GM18873 (cell line): ENCODE results near the gene CD9.

Experiments
- ATAC-seq: cut with Tn5 transposase; IDR thresholded peaks from one replicate; pipeline ENCODE4 v1.9.1; 2021; ENCODE audit warnings: mild to moderate bottlenecking, moderate library complexity, moderate number of reproducible peaks; ENCODE audit not compliant: unreplicated experiment, low FRiP score

CD9 gene

GRCh38 chr12:6234906-6235305 is 34.7 kb downstream of the CD9 start:
- no peak for ATAC-seq

GRCh38 chr12:6235499-6235898 is 35.3 kb downstream of the CD9 start:
- no peak for ATAC-seq

- no peak for ATAC-seq
Observed at GRCh38 chr12:6235906-6236640, 35.9 kb downstream of the CD9 start.

DNA sequence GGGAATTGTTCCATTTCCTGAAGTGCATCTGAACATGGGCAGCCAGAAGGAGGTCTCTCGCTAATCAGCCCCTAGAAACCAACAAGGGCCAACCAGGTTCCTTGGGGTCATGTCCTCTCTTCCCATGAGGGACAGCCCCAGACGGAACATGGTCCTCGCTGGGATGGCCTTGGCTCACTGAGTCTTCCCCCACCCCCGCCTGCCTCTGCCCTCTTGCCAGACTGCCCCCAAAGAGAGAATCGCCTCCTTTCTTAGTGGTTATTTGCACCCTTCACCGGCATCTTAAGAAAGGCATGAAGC is 36.4 kb downstream of the CD9 start:
- ATAC-seq: no peak

DNA sequence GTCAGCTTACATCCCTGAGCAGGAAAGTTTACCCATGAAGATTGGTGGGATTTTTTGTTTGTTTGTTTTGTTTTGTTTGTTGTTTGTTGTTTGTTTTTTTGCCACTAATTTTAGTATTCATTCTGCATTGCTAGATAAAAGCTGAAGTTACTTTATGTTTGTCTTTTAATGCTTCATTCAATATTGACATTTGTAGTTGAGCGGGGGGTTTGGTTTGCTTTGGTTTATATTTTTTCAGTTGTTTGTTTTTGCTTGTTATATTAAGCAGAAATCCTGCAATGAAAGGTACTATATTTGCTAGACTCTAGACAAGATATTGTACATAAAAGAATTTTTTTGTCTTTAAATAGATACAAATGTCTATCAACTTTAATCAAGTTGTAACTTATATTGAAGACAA is 37.6 kb downstream of the CD9 start:
- ATAC-seq: no peak

- ATAC-seq: no peak
Observed at GRCh38 chr12:6238875-6239274, 38.7 kb downstream of the CD9 start.

DNA sequence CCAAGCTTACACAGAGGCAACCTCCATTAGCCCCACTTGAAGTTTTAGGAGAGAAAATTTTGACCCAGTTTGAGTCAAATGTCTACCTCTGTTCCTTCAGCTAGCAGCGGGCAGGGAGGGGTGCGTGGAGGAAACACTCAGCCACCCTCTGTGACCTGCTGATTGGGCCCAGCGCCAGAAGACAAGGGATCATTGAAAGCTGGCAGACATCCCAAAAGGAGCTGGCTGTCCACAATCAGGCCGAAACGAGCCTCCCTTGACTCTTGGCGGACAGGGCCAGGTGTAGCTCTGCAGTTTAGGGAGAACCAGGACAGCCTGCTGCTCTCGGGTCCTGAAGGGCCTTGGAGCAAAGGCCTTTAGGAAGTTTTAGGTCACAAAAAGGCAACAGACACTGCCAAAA is 41.3 kb downstream of the CD9 start:
- ATAC-seq: no peak

- ATAC-seq: no peak
Observed at GRCh38 chr12:6249580-6249979, 49.4 kb downstream of the CD9 start.

- ATAC-seq: no peak
Observed at GRCh38 chr12:6250343-6250742, 50.1 kb downstream of the CD9 start.

- no peak for ATAC-seq
Observed at GRCh38 chr12:6253278-6253677, 53.1 kb downstream of the CD9 start.

GRCh38 chr12:6254491-6254890 is 54.3 kb downstream of the CD9 start:
- no peak for ATAC-seq

DNA sequence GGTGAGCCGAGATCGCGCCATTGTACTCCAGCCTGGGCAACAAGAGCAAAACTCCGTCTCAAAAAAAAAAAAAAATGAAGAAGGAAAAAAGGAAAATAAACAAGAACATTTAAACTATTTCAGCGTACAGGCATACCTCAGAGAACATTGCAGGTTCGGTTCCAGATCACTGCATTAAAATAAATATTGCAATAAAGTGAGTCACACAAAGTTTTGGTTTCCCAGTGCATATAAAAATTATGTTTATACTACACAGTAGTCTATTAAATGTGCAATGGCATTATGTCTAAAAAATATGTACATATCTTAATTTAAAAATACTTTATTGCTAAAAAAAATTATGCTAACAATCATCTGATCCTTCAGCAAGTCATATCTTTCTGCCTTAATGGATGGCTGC is 56.8 kb downstream of the CD9 start:
- ATAC-seq: no peak

DNA sequence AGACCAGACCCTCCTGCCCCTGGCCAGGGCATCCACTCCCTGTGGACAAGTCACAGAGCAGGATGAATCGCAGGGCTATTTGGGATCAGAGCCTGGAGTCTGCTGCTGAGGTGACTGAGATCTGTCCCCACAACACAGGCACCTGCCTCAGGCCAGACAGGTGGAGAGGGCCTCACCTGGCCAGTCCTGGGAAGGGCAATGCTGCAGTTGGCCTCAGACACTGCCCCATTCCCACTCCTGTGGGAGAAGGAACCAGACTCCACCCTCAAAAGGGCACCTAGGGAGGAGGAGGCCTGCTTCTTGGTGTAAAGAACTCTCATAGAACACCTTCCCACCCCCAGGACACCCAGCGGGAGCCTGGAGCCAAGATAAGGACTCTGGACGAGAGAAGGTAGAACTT is 62.0 kb downstream of the CD9 start:
- ATAC-seq: no peak

DNA sequence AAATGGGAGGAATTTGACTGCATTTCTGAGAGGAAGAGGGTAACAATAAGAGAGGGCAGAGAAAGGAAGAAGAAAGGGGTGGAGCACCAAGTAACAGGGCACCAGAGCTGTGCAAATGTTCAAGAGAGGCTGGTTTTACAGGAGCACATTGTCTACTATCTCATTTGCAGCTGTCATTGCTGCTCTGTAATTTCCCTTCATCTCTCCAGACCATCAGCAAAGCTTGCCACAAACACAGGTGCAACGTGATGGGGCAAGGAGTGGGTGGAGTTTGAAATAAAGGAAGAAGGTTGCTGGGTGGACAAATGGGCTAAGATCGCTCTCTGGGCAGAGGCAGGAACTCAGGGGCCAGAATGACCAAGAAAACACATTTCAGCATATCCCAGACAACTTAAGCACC is 62.4 kb downstream of the CD9 start:
- ATAC-seq: no peak

- no peak for ATAC-seq
Observed at GRCh38 chr12:6263931-6264330, 63.7 kb downstream of the CD9 start.

GRCh38 chr12:6264402-6265037 is 64.3 kb downstream of the CD9 start:
- ATAC-seq: no peak

- no peak for ATAC-seq
Observed at GRCh38 chr12:6265038-6265405, 64.8 kb downstream of the CD9 start.

GRCh38 chr12:6266541-6266966 is 66.4 kb downstream of the CD9 start:
- no peak for ATAC-seq

DNA sequence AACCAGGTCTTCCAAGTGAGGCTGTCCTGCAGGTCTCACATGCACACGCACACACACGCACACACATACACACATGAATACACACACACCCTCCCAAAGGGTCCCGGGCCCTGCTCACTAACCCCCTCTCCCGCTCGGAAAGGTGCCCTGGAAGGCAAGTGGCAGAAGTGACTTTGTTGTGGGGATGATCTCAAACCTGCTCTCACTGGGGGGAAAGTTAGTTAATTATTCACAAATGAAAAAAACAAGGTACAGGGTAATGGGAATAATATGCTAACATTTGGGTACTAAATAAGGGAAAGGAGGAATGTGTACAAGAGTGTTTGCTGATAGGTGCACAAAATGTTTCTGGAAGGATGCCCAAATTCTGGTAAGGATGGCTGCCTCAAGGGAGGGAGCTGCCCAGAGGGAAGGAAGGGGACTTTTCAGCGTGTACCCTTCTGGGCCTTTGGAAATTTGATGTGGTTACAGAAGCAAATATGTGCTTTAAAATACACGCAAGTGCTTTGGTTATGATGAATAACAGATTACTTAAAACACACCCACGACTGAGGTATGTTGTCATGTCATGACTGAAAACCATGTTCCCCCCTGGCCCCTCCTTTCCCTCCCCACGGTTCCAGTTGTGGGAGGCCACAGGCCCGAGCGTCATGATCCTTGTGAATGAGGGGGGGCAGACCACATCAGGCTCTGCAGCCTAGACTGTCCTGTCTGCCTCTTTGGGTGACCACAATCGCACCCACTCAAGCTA is 66.9 kb downstream of the CD9 start:
- ATAC-seq: no peak

DNA sequence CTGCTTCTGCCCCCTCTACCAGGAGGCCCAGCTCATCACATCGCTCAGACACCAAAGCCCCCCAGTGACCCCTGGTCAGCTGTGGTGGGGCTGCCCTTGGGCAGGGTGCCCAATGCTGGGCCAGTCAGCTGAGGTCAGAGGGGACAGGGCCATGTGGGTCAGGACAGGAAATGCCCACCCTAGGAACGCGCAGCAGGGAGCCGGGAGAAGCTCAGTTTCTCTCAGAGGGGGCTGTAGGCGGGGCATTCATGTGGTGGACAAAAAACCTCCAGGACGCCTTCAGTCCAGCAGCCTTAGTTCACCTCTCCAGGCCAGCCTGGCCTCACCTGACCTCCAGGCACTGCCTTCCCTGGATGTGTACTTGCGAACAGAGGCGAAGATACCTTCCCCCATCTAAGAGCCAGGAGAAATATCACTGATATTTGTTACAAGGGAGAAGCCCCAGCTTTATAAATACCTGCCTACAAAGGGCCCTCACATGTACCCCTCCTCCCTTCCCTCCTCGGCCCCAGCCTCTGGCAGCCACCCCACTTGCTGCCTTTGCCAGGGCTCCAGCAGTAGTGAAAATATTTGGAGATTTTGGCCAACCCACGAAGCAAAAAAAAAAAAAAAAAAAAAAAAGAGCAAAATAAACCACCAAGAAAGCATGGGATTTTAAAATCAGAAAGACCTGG is 68.4 kb downstream of the CD9 start:
- ATAC-seq: no peak

GRCh38 chr12:6269986-6270385 is 69.8 kb downstream of the CD9 start:
- ATAC-seq: no peak
